PC-3 (cell line): Measurements from ENCODE around the gene RERG.

Experiments
- CTCF ChIP-seq: fragments of 300-600 bp; sonication (generic); conservative IDR thresholded peaks from 2 replicates; pipeline ENCODE4 v1.5.1; 2017; ENCODE audit warnings: antibody characterized with exemption, low read depth, mild to moderate bottlenecking, low read length
- EZH2 ChIP-seq: fragments of 300-600 bp; sonication (generic); IDR thresholded peaks from one replicate; pipeline ENCODE4 v1.6.1; 2017; ENCODE audit warnings: antibody characterized with exemption, mild to moderate bottlenecking, low read length; ENCODE audit not compliant: unreplicated experiment
- EZH2phosphoT487 ChIP-seq: fragments of 300-600 bp; sonication (generic); IDR thresholded peaks from 2 replicates; pipeline ENCODE4 v1.6.1; 2018; ENCODE audit warnings: mild to moderate bottlenecking, antibody characterized with exemption, low read length, borderline replicate concordance

- TF ChIP-seq EZH2 (no peak), CTCF (no peak), EZH2phosphoT487 (no peak)
These were observed 28.5 kb downstream of the RERG start for GRCh38 chr12:15192720-15193119.
